Heart left ventricle (tissue), 13 donors: Measurements from ENCODE around the gene TECPR1.

Experiments
- CTCF ChIP-seq, 12 donors: fragments of 200-600 bp; sonication (generic) in 4 of 12; IDR thresholded peaks; one replicate each; pipeline versions ENCODE4 v1.5.0 to v1.8.0; 2018 to 2022; ENCODE audit warnings: antibody characterized with exemption in 12 of 12, mild to moderate bottlenecking in 5 of 12
- POLR2A ChIP-seq, 2 donors: fragments of 450-650 bp; IDR thresholded peaks; one replicate each; pipeline ENCODE4 v1.6.1; 2017; ENCODE audit warnings: antibody characterized with exemption in 2 of 2, mild to moderate bottlenecking in 2 of 2, moderate library complexity in 2 of 2
- donor health status: ischemic (EF 13 %, LVEDD 7.1; RV severe dilation, severe dysfunction).
- donor health status: DM: no; HTN: yes; CAD: no.
- donor health status: DM: no; HTN: no; CAD: no.
- donor health status: ischemic (EF 25% LVEDD 6.9; RV normal size, moderate dysfunction).
- donor health status: ischemic (EF 25% LVEDD 5.7; RV mildly dilated, moderate dysfunction).
- donor health status: ischemic (EF 35%, LVEDD 5.7; RV mildly dilated, moderate dysfunction).
- donor health status: nonischemic (EF 11% LVEDD 7.7; RV severe dilation, severe dysfunction).
- donor health status: DM: yes; HTN: yes; CAD: no.
- donor health status: PGD.
- donor health status: ischemic (EF 29% LVEDD 5.4; RV normal size, mild dysfunction).
- donor health status: nonischemic (EF 23%, LVEDD 6.1; RV moderate dilation, normal function).

- no peak for TF ChIP-seq CTCF (IDR thresholded peaks at IDR 0.05)
- no peak for TF ChIP-seq POLR2A (IDR thresholded peaks at IDR 0.05)
Measured at GRCh38 chr7:98180751-98181150, 71.3 kb downstream of the TECPR1 start.
